ENCODE measurements around the gene FARP2.
"Not testable (repeated sequence)": the region's sequence is repeated elsewhere in the genome, so short reads cannot be mapped to it uniquely, and the experiment has no call there.

FARP2 gene

DNA sequence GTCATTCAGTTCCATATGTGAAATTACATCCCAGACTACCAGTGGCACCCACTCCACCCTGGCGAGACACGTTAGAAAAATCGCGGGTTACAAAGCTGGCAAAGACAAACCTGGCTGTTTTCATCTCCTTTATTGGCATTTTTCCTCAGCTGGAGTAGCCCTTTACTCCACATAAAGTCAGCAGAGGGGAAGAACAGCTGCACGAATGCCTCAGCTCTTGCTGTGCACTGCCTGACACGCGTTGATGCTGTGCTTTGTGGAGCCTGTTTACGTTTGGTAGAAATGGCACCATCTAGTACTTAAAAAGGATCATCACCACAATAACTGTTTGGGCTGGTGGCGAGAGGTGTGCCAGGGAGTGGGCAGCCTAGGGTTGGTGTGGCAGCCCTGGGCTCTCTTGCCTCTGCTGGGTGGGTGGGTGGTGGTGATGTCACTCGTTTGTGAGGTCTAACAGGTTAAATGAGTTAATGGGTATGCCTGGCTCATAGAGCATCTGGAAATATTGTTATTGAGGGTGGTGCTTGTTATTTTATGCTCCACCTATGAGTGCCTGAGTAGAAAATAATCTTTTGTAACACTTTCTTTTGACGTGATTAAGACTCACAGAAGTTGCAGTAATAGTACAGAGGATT is 16.4 kb downstream of the FARP2 start:
- DNase-seq, result peak in 1 of 2 experiments; percentile 27

DNA sequence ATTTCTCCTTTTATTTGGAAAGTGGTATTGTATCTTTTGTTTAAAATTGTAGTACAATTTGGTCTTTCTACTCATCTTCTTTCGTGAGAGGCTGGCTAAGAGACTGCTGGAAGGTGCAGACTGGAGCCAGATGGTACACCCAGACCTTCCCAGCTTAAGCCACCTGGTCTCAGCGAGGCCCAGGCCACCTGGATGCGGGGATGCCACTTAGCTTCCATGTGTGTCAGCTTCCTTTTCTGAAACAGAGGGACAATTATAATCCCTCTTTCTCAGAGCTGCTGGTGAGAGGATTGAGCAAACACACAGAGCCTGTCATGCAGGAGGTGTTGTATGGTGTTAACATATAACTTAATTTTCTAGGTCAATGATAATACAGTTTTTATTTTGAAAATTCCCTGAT is 17.4 kb downstream of the FARP2 start:
- peak; percentile 57 to 70 for DNase-seq

DNA sequence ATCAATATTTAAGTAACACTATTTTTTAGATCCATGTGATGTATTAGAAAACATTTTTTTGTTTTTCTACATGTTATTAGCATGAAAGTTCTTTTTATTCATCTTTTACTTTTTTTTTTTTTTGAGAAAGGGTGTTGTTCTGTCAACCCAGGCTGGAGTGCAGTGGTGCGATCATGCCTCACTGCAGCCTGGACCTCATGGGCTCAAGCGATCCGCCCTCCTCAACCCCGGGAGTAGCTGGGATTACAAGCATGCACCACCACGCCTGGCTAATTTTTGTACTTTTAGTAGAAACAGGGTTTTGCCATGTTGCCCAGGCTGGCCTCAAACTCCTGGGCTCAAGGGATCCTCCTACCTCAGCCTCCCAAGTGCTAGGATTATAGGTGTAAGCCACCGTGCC is 17.8 kb downstream of the FARP2 start:
- DNase-seq, result not testable (repeated sequence)

DNA sequence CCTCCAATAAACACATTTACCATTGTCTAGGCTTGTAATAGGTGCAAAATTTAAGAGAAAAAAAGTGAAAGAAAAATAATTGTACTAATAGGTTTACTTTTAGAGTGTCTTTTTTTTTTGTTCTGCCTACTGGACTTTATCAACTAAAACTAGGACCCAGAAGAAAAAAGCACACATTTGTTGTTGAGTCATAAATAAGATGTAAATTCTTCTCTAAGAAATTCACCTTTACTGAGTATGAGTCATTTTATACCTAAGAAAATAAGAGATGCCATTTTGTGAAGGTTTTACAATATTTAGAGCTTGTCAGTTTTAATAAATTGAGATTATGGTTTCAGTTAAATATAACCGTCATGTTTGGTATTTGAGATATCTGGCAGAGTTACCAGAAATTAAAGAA is 19.2 kb downstream of the FARP2 start:
- no peak for DNase-seq

DNA sequence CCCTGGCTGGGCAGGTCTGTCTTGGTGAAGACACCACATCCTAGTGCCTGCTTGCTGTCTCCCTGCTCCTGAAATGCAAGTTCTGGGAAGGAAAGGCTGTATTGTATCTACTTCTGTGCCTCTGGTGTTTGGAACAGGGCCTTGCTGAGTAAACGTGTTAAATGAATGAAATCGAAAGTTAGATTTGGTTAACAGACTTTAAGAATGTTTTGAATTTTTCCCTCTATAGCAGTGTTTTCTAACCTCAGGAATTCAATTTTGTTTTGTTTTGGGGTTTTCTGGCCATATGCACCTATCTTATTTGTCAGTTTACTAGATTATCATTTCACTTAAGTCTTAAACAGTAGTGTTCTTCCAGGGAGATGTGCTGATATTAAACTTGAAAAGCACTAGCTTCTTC is 20.7 kb downstream of the FARP2 start:
- DNase-seq, result no peak

DNA sequence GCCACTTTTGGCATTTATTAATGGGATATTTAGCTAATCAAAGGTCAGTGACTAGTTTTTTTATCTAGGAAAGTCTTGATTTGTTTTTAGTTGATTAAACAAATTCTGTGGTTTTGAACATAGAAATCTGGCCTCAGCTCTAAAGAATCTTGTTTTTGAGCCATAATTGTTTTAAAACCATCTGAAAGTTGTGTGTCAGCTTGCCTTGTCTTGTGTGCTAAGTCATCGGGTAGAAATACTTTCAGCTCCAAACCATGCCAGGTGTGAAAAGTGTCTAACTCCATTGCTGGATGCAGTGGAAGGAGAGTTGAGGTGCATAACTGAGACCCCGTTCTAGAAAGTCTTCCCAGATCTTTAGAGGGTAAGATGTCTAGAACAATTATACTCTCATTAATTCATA is 22.7 kb downstream of the FARP2 start:
- no peak for DNase-seq

DNA sequence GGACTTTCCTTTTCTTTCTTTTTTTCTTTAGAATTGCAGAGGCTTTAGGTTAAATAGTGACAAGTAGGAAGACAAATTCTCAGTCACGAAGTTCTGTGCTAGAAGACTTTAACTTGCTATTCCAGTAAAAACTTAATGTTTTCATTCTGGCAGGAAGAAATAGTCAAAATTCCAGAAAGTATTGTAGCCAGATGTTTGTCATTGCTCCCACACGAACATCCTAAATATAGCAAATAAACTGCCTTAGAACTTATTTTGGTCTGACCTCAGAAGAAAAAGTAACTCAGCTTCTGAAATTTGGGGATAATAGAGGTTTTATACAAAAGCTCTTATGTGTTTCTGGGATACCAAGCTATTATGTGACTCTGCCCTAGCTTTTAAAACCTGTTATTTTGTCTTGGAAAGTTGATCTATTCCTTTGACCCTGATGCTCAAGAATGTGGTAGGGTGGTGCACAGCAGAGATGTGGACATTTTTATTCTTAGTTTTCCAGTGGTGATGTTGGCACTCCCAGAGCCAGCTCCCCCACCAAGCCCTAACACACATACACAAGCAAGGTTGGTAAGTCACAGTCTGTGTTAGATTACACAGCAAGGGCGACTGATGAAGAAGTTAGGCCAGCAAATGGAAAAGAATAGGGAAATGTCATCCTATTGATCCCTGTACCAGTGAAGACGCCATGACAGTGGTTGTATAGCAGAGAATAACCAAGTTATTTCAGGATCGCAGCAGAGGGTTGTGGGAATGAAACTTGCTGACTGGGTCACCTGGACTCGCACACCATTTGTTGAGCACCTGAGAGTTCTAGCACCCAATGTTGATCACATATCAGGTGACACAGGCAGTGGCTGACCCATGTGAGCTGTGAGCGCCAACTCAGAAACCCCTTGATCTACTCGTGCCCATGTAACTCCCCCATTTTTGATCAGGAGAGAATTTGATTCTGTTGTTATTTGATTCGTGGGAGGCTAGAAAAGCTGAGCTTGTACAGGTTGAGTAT is 23.7 kb downstream of the FARP2 start:
- DNase-seq, result no peak

DNA sequence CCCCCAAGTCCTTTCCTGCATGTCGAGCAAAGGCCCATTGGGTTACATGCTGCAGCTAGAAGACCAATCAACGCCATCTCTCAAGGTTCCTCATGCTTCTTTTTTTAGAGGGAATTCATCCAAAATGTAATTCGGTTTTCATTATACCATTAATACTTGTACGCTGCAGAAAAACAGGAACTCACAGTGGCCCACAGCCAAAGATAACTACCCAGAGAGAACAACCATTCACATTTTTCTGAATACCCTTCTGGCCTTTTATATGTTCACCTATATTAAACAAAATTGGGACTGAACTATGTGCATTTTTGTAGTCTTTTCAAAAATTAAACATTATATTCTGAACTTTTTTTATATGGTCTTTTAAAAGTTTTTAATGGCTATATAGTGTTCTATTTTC is 25.8 kb downstream of the FARP2 start:
- no peak for DNase-seq

DNA sequence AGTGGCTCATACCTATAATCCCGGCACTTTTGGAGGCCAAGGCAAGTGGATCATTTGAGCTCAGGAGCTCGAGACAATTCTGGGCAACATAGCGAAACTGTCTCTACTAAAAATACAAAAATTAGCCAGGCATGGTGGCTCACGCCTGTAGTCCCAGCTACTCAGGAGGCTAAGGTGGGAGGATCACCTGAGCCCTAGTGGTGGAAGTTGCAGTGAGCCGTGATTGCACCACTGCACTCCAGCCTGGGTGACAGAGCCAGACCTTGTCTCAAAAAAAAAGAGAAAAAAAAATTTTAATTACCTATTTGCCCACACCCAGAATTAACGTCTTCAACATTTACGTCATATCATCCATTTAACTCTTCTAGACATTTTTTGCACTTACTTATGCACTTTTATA is 29.4 kb downstream of the FARP2 start:
- not testable (repeated sequence) for DNase-seq

DNA sequence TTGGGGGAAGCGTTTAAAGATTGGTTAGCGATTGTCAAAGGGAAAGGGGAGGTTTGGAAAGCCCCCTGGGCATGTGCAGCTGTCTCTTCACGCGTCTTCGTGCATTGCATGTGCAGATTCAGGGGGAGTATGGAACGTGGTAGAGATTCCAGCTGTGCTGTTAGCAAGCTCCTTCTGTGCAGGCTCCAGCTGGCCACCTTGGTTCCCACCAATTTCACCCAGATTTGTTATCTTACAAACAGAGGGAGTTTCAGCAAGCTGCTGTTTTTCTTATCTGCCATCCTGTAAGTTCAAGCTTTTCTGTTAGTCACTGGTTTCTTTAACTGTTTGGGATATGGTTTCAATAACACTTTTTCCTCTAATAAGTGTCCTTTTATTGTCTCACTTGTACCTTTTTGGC is 30.4 kb downstream of the FARP2 start:
- DNase-seq, result no peak

DNA sequence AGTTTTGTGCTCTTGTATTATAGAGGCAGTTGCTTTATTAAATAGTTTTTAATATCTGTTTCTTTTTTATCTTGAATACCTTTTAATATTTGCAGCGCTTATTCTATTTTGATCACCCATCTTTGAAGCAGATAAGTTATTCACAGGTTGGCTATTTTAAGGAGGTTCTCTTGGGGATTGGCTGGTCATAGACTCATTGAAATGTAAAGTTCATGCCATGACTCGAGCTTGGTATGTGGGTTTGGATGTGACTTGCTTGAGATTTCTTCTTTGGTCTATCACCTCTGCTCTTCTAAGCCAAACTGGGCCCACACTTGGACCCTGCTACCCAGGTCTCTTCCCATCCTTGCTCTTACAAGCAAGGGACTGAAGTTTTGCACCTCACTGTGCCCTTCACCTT is 33.6 kb downstream of the FARP2 start:
- no peak for DNase-seq

DNA sequence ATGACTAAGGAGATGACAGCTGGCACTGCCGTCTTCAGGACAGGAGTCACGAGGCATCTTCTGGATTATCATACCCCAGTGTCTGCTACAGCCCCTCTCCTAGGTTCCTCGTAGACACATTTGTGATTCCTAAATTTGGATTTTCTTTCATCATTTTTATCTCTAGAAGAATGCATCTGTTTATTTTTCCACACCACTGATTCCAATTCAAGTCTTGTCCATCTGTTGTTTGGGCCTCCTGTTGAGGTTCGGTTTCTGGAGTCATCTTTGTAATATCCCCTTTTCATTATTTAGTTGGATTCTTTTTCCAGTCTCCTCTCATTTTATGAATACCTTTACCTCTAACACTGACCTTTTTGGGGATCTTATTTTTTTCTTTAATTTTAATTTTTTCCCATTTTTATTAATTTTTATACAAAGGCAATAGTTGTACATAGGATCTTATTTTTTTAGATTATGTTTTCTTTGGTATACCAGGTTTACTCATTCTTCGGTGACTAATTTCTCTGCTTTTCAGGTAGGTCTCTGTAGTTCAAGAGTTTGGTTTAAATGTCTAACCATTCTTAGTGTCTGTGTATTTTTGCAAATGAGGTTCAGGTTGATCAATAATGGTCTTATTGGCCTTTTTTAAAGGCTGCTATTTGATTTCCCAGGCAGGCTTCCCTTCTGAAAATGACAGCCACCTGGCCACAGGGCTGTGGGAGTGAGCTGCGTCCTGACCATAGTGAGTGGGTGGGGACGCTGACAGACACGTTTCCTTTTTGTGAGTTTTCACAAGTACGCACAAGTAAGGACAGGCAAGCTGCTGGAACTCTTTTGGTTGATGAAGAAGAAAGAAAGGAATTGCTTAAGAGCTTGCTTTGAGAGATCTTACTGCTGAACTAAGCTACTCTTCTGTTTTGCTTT is 34.5 kb downstream of the FARP2 start:
- DNase-seq, result no peak

DNA sequence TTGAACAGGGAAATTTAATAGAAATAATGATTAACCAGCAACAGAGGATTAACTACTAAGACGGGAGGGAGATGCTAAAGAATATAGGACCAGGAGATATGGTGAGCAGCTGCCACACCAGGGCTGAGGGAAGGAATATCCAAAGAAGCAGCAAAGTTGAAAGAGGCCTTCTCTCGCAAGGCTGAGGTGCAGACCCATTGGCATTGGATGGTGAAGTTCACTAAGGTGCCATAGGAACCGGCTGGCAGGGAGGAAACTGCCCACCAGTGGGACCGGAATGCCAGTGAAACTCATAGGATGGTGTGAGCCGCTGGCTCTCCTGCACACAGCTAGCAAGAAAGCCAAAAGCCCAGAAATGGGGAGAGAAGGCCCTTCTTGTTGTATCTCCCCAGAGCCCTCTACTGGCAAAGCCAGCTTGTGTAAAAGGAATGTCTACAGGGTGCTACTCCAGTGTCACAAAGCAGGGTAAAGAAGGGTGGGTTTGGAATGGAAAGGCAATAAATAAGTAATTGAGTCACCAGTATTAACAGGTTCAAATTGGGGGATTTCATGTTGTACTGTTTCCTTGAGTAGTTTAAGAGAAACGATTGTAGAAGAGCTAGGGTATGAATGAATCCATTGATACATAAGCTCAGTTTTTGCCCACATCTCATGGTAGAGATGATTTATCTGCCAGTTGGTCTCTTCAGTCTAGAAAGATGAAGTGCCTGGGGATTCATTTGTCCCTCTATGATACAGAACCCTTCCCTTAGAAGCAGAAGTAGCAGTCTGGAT is 36.0 kb downstream of the FARP2 start:
- peak in 1 of 2 experiments; percentile 19 for DNase-seq

DNA sequence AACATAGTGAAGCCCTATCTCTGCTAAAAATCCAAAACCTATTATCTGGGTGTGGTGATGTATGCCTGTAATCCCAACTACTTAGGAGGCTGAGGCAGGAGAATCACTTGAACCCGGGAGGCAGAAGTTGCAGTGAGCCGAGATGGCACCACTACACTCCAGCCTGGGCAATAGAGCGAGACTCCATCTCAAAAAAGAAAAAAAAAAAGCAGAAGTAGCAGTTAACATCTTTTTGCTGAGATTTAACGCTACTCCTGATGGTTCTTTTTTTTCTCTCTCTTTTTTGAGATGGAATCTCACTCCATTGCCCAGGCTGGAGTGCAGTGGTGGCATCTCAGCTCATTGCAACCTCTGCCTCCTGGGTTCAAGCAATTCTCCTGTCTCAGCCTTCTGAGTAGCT is 36.7 kb downstream of the FARP2 start:
- DNase-seq, result not testable (repeated sequence)

DNA sequence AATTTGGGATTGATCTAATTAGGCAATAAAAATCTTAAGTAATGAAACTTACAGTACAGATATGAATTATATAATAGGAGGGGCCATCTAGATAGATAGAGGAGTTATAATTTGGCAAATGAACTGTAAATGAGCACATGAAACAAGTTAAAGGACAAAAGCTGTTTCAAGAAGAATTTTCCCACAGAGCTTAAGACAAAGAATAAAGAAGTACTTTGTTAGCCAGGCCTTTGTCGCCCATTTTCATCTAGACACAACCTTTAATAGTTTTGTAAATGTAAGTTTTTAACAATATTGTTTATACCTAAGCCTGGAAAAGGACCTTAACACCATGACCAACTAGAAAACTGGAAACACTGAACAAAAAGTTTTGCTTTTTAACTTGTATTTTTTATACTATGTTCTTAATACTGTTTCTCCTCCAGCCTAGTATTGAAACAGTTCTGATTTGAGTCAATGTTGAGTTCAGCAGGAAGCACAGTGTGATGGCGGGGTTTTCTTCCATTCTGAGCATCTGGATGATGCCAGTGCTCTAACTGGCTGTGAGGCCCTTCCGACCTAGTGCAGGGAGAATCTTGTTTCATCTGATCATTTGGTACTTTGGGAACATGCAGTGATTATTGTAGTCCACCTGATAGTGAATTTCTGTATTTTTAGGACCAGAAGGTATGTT is 37.6 kb downstream of the FARP2 start:
- DNase-seq, result no peak

DNA sequence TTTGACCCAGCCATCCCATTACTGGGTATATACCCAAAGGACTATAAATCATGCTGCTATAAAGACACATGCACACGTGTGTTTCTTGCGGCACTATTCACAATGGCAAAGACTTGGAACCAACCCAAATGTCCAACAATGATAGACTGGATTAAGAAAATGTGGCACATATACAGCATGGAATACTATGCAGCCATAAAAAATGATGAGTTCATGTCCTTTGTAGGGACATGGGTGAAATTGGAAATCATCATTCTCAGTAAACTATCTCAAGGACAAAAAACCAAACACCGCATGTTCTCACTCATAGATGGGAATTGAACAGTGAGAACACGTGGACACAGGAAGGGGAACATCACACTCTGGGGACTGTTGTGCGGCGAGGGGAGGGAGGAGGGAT is 40.7 kb downstream of the FARP2 start:
- not testable (repeated sequence) for DNase-seq

DNA sequence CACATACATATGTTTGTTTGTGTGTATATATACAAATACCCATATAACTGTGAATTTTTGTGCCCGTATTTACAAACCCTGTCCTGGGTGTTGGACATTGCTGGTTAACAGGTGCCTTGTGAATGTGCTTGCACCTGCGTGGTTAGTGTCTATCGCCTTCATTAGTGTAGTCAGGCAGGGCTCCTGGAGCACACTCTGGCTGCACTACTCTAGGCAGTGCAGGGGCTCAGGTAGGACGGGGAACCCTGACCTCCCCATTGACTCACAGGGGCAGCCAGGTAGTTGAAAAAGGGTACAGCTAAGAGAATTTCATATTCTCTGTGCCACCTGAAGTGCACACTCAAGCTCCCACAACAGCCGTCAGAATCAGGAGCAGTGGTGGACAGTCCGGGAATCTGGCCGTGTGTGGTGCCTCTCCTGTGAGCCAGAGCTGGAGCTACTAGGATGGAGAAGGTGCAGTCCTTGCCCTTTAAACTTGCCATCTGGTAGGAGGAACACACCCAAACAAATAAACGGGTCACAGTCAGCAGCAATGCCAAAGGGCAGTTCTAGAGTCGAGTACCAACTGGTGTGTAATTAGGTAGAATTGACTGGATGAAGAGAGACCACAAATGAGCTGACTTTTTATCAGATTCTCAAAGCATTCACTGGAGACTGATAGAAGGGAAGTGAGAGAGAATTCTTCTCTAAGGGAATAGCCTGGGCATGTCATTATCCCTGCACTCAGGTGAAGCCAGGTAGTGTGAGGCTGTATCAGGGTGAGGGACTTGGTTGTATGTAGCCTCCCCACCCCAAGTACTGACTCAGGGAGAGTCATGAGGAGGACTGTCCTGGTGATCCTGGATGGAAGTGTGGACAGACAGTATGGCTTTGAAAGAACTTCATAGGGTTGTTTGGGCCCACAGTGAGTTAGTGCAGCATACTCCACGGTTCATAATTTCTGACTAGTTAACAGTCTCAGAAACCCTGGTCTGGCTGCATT is 44.1 kb downstream of the FARP2 start:
- DNase-seq, result no peak

DNA sequence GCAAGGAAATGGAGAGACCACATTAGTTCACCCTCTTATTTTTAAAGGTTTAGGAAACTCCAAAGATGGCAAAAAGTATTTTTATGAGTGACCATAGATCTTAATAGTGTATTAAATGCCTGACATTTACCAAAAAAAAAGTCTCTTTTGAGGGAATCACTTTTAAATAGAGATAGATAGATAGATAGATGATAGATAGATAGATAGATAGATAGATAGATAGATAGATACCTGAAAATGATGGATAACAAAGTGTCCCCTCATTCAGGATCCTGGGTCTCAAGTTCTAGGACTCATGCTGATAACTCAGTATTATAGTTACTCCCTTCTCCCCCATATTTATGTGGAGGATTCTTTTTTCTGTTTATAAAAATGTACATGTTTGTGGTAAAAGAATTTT is 52.8 kb downstream of the FARP2 start:
- DNase-seq, result no peak

DNA sequence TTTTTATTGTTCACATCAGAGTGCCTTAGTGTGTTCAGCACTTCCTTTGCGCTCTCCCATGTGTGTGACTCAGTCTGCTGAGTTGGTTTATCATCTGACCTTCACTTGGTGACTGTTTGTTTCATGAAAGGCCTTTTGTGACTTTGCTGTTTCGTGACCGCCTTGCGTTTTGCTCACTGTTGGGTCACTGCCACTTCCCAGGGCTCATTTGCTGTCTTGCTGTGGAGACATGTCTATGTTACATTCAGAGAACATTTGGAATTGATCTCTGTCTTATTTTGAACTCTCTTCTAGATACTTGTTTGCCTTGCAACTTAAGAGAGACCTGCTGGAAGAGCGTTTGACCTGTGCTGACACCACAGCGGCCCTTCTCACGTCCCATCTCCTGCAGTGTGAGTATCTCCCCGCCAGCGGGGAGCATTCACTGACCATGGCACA is 54.7 kb downstream of the FARP2 start:
- no peak for DNase-seq

DNA sequence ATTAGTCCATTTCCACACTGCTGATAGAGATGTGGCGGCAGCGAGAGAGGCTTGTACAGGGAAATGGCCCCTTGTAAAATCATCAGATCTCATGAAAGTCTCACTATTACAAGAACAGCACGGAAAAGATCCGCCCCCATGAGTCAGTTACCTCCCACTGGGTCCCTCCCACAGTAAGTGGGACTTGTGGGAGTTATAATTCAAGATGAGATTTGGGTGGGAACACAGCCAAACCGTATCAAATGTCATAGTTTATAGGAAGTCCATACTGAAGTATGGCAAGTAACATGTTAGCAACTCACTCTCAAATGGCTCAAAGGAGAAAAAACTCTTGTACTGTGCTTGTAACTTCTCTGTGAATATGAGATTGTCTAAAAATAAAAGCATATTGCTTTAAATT is 56.1 kb downstream of the FARP2 start:
- DNase-seq, result peak; percentile 21 to 53

Measured in NCI-H2081 (cell line).